BLaER1 (cell line): ENCODE results near the gene BRD9.
"Not testable (repeated sequence)": the region's sequence is repeated elsewhere in the genome, so short reads cannot be mapped to it uniquely, and the experiment has no call there.

ENCODE experiments used
- H3K27ac ChIP-seq: shearing (Covaris generic); formaldehyde crosslinking; 2 replicates; pipeline ENCODE4 v1.8.1; 2022
- H3K27me3 ChIP-seq: shearing (Covaris generic); formaldehyde crosslinking; 2 replicates; pipeline ENCODE4 v1.8.1; 2022
- H3K36me3 ChIP-seq: shearing (Covaris generic); formaldehyde crosslinking; 2 replicates; pipeline ENCODE4 v1.8.1; 2022
- H3K4me1 ChIP-seq: shearing (Covaris generic); formaldehyde crosslinking; 2 replicates; pipeline ENCODE4 v1.8.1; 2022
- H3K4me2 ChIP-seq: shearing (Covaris generic); formaldehyde crosslinking; 2 replicates; pipeline ENCODE4 v1.8.1; 2022
- H3K4me3 ChIP-seq: shearing (Covaris generic); formaldehyde crosslinking; 2 replicates; pipeline ENCODE4 v1.8.1; 2022
- H3K9ac ChIP-seq: shearing (Covaris generic); formaldehyde crosslinking; 2 replicates; pipeline ENCODE4 v1.8.1; 2022
- H3K9me3 ChIP-seq: shearing (Covaris generic); formaldehyde crosslinking; 2 replicates; pipeline ENCODE4 v1.8.1; 2022
- H4K20me1 ChIP-seq: shearing (Covaris generic); formaldehyde crosslinking; 2 replicates; pipeline ENCODE4 v1.8.1; 2022
- Cebpa-rat ChIP-seq: shearing (Covaris generic); IDR thresholded peaks from 2 replicates; pipeline ENCODE4 v1.8.1; 2022

BRD9 gene

GRCh38 chr5:923281-923873, 30.8 kb upstream of the BRD9 start:
- Histone ChIP-seq H3K36me3 (peaks cover 19% of the 10 kb centered on the region), H3K4me3 (no peak overlapping the region), H3K27ac (no peak overlapping the region), H3K9ac (no peak overlapping the region), H3K27me3 (peaks cover 43% of the 10 kb centered on the region), H3K4me1 (peaks cover 7% of the 10 kb centered on the region), H3K4me2 (peak overlapping the region; percentile 11; the same call in 1 of the 2 replicates), H4K20me1 (no peaks in the 10 kb centered on the region), H3K9me3 (no peaks in the 10 kb centered on the region)
- TF ChIP-seq Cebpa-rat, result no peak

GRCh38 chr5:922436-923280, 30.1 kb upstream of the BRD9 start:
- peaks cover 36% of the 10 kb centered on the region for H3K27me3 ChIP-seq
- H3K27ac ChIP-seq, result no peak overlapping the region
- no peaks in the 10 kb centered on the region for H4K20me1 ChIP-seq
- H3K36me3 ChIP-seq, result peaks cover 25% of the 10 kb centered on the region
- peaks cover 7% of the 10 kb centered on the region for H3K4me1 ChIP-seq
- H3K9ac ChIP-seq, result no peak overlapping the region
- no peak overlapping the region for H3K4me3 ChIP-seq
- H3K9me3 ChIP-seq, result no peaks in the 10 kb centered on the region
- no peak for TF ChIP-seq Cebpa-rat
- H3K4me2 ChIP-seq, result no peak overlapping the region

- Histone ChIP-seq H3K9ac (no peak overlapping the region), H3K4me1 (peaks cover 2% of the 10 kb centered on the region), H4K20me1 (no peaks in the 10 kb centered on the region)
Measured at GRCh38 chr5:921456-922435, 29.1 kb upstream of the BRD9 start.

GRCh38 chr5:920321-920720, 27.7 kb upstream of the BRD9 start:
- H3K36me3 ChIP-seq, result peaks cover 48% of the 10 kb centered on the region
- no peak overlapping the region for H3K4me2 ChIP-seq
- no peaks in the 10 kb centered on the region; the same call in 1 of the 2 replicates for H3K4me1 ChIP-seq
- no peak overlapping the region for H3K27ac ChIP-seq
- H3K4me3 ChIP-seq, result no peak overlapping the region
- no peak for TF ChIP-seq Cebpa-rat
- no peaks in the 10 kb centered on the region for H4K20me1 ChIP-seq
- H3K9ac ChIP-seq, result no peak overlapping the region
- no peaks in the 10 kb centered on the region for H3K9me3 ChIP-seq
- H3K27me3 ChIP-seq, result peaks cover 12% of the 10 kb centered on the region; the same call in 1 of the 2 replicates

More at GRCh38 chr5:921456-922435, 29.1 kb upstream of the BRD9 start:
- Histone ChIP-seq H3K9me3 (no peaks in the 10 kb centered on the region), H3K27me3 (peaks cover 27% of the 10 kb centered on the region), H3K4me2 (no peak overlapping the region), H3K36me3 (peaks cover 34% of the 10 kb centered on the region), H3K4me3 (no peak overlapping the region), H3K27ac (no peak overlapping the region)
- no peak for TF ChIP-seq Cebpa-rat

GRCh38 chr5:919356-920000, 26.9 kb upstream of the BRD9 start:
- H3K27ac ChIP-seq, result no peak overlapping the region
- H3K9ac ChIP-seq, result no peak overlapping the region
- no peaks in the 10 kb centered on the region for H3K9me3 ChIP-seq
- peaks cover 5% of the 10 kb centered on the region; the same call in 1 of the 2 replicates for H3K27me3 ChIP-seq
- H3K4me3 ChIP-seq, result no peak overlapping the region
- H3K4me2 ChIP-seq, result no peak overlapping the region
- no peak for TF ChIP-seq Cebpa-rat
- peaks cover 57% of the 10 kb centered on the region for H3K36me3 ChIP-seq
- no peaks in the 10 kb centered on the region; the same call in 1 of the 2 replicates for H3K4me1 ChIP-seq
- H4K20me1 ChIP-seq, result no peaks in the 10 kb centered on the region

GRCh38 chr5:918717-919116, 26.1 kb upstream of the BRD9 start:
- not testable (repeated sequence) for H3K4me1 ChIP-seq, H3K27ac ChIP-seq, H4K20me1 ChIP-seq, H3K9me3 ChIP-seq, H3K4me2 ChIP-seq, H3K9ac ChIP-seq, H3K27me3 ChIP-seq, H3K4me3 ChIP-seq
- H3K36me3 ChIP-seq, result peaks cover 64% of the 10 kb centered on the region

GRCh38 chr5:916441-917293, 24.1 kb upstream of the BRD9 start:
- Histone ChIP-seq H3K4me1 (no peaks in the 10 kb centered on the region), H3K27ac (no peak overlapping the region), H3K9ac (peak overlapping the region; percentile 4; the same call in 1 of the 2 replicates), H3K27me3 (no peaks in the 10 kb centered on the region), H3K4me3 (no peak overlapping the region), H4K20me1 (peaks cover 6% of the 10 kb centered on the region; the same call in 1 of the 2 replicates), H3K36me3 (peaks cover 73% of the 10 kb centered on the region), H3K4me2 (no peak overlapping the region), H3K9me3 (no peaks in the 10 kb centered on the region)
- no peak for TF ChIP-seq Cebpa-rat

GRCh38 chr5:915946-916345, 23.3 kb upstream of the BRD9 start:
- no peak for TF ChIP-seq Cebpa-rat
- H4K20me1 ChIP-seq, result peaks cover 6% of the 10 kb centered on the region; the same call in 1 of the 2 replicates
- H3K4me3 ChIP-seq, result no peak overlapping the region
- no peaks in the 10 kb centered on the region for H3K9me3 ChIP-seq
- H3K4me2 ChIP-seq, result no peak overlapping the region
- peaks cover 73% of the 10 kb centered on the region for H3K36me3 ChIP-seq
- H3K27me3 ChIP-seq, result no peaks in the 10 kb centered on the region
- 0 out of 2 replicates have a peak overlapping the region, but pooled peaks have one; percentile 1 for H3K9ac ChIP-seq
- H3K4me1 ChIP-seq, result peaks cover 2% of the 10 kb centered on the region
- no peak overlapping the region for H3K27ac ChIP-seq

- not testable (repeated sequence) for H4K20me1 ChIP-seq, H3K4me2 ChIP-seq, H3K9me3 ChIP-seq, H3K4me1 ChIP-seq, H3K27ac ChIP-seq, H3K4me3 ChIP-seq, H3K27me3 ChIP-seq
- Histone ChIP-seq H3K9ac (0 out of 2 replicates have a peak overlapping the region, but pooled peaks have one; percentile 1), H3K36me3 (peaks cover 79% of the 10 kb centered on the region)
Measured at GRCh38 chr5:915346-915745, 22.7 kb upstream of the BRD9 start.
